IMR-90 (cell line): ENCODE measurements around the gene MRPL34. TPM values are rescaled to one million over a fixed set of nuclear protein-coding genes. Genes with fewer than 3 reads are reported as not detected.

Source experiments
- ATAC-seq: fragments of 200-7000 bp; cut with Tn5 transposase; 2 replicates; pipeline ENCODE4 v1.9.1; 2020; ENCODE audit warnings: low read depth, mild to moderate bottlenecking, moderate library complexity
- BruUV-seq: library from RNA; stranded (reverse); fragments of 400-500 nt; replicated peaks from 2 replicates; lab custom pipeline; 2021; lab: Mats Ljungman, UMichigan
- CTCF ChIA-PET: fragments of 300-600 bp; formaldehyde crosslinking; extraction: SDS; loops from one replicate; lab custom pipeline; 2021; ENCODE audit warnings: antibody characterized with exemption; lab: Yijun Ruan, JAX
- POLR2A ChIA-PET: fragments of 300-600 bp; sonication (Branson Sonifier 250); formaldehyde crosslinking; loops from one replicate; lab custom pipeline; 2022; ENCODE audit warnings: antibody characterized with exemption; ENCODE audit not compliant: unreplicated experiment; lab: Charles Lee
- DNase-seq: peaks from one replicate; pipeline ENCODE4 v3.0.0; 2013
- H2AFZ ChIP-seq: replicated peaks from 2 replicates; pipeline ENCODE3; 2013; ENCODE audit warnings: low read length, mild to moderate bottlenecking; ENCODE audit not compliant: poor library complexity
- H2AK5ac ChIP-seq: 2 replicates; pipeline ENCODE4 v1.6.1; 2013; ENCODE audit warnings: low read depth, low read length, inconsistent platforms
- H2AK9ac ChIP-seq: replicated peaks from 2 replicates; pipeline ENCODE3; 2013; ENCODE audit warnings: mild to moderate bottlenecking, low read depth, low read length, moderate library complexity; ENCODE audit not compliant: poor library complexity
- H2BK120ac ChIP-seq: 2 replicates; pipeline ENCODE4 v1.6.1; 2013; ENCODE audit warnings: low read depth, low read length, inconsistent platforms
- H2BK15ac ChIP-seq: 3 replicates; pipeline ENCODE4 v1.6.1; 2013; ENCODE audit warnings: low read depth, low read length, inconsistent platforms
- H2BK20ac ChIP-seq: 2 replicates; pipeline ENCODE4 v1.6.1; 2013; ENCODE audit warnings: low read depth, mild to moderate bottlenecking, inconsistent platforms, low read length, moderate library complexity
- H2BK5ac ChIP-seq: 2 replicates; pipeline ENCODE4 v1.6.1; 2013; ENCODE audit warnings: mild to moderate bottlenecking, low read depth, low read length, inconsistent platforms; ENCODE audit not compliant: poor library complexity, severe bottlenecking
- H3K14ac ChIP-seq: replicated peaks from 2 replicates; pipeline ENCODE4 v1.6.1; 2013; ENCODE audit warnings: low read depth, low read length, inconsistent platforms
- H3K18ac ChIP-seq: 2 replicates; pipeline ENCODE4 v1.6.1; 2013; ENCODE audit warnings: low read depth, low read length, control low read depth
- H3K23ac ChIP-seq: 2 replicates; pipeline ENCODE4 v1.6.1; 2013; ENCODE audit warnings: low read depth, low read length, inconsistent platforms
- H3K27ac ChIP-seq: 2 replicates; pipeline ENCODE4 v1.5.1; 2013; ENCODE audit warnings: mild to moderate bottlenecking, control low read depth, low read length; ENCODE audit not compliant: insufficient read depth
- H3K27me3 ChIP-seq: 2 replicates; pipeline ENCODE4 v1.6.1; 2013; ENCODE audit warnings: low read length; ENCODE audit not compliant: control insufficient read depth, insufficient read depth
- H3K36me3 ChIP-seq: 2 replicates; pipeline ENCODE4 v1.6.1; 2013; ENCODE audit warnings: low read length, mixed read lengths; ENCODE audit not compliant: control insufficient read depth, insufficient read depth
- H3K4ac ChIP-seq: 2 replicates; pipeline ENCODE4 v1.6.1; 2013; ENCODE audit warnings: low read depth, low read length, inconsistent platforms
- H3K4me1 ChIP-seq: 2 replicates; pipeline ENCODE4 v1.6.1; 2013; ENCODE audit warnings: low read length, mixed read lengths; ENCODE audit not compliant: control insufficient read depth, insufficient read depth
- H3K4me2 ChIP-seq: 2 replicates; pipeline ENCODE4 v1.6.1; 2013; ENCODE audit warnings: low read depth, mild to moderate bottlenecking, control low read depth, low read length, moderate library complexity
- H3K4me3 ChIP-seq: 2 replicates; pipeline ENCODE4 v1.5.1; 2013; ENCODE audit warnings: low read depth, mild to moderate bottlenecking, control low read depth, low read length, moderate library complexity; ENCODE audit not compliant: insufficient read depth
- H3K56ac ChIP-seq: 2 replicates; pipeline ENCODE4 v1.6.1; 2013; ENCODE audit warnings: low read length, inconsistent platforms; ENCODE audit not compliant: insufficient read depth; ENCODE audit errors: extremely low read depth
- H3K79me1 ChIP-seq, 2 experiments: 2 replicates each; pipeline ENCODE4 v1.6.1; 2013; ENCODE audit warnings: low read length in 2 of 2, inconsistent platforms in 1 of 2, low read depth in 1 of 2
- H3K9ac ChIP-seq: 2 replicates; pipeline ENCODE4 v1.6.1; 2013; ENCODE audit warnings: low read depth, low read length, control low read depth
- H3K9me1 ChIP-seq: 2 replicates; pipeline ENCODE4 v1.6.1; 2013; ENCODE audit warnings: low read length, inconsistent platforms; ENCODE audit not compliant: insufficient read depth
- H3K9me3 ChIP-seq: 2 replicates; pipeline ENCODE4 v1.6.1; 2013; ENCODE audit warnings: low read length; ENCODE audit not compliant: control insufficient read depth, insufficient read depth
- H4K20me1 ChIP-seq: 2 replicates; pipeline ENCODE4 v1.6.1; 2013; ENCODE audit warnings: low read length, inconsistent platforms; ENCODE audit not compliant: insufficient read depth
- H4K5ac ChIP-seq: 2 replicates; pipeline ENCODE4 v1.6.1; 2013; ENCODE audit warnings: mild to moderate bottlenecking, low read depth, low read length, control low read depth
- H4K8ac ChIP-seq, 2 experiments: 2 replicates each; pipeline ENCODE4 v1.6.1; 2013; ENCODE audit warnings: low read depth in 2 of 2, low read length in 2 of 2, control low read depth in 1 of 2, inconsistent platforms in 1 of 2
- H4K91ac ChIP-seq: 2 replicates; pipeline ENCODE4 v1.6.1; 2013; ENCODE audit warnings: low read depth, low read length, inconsistent platforms; ENCODE audit not compliant: insufficient read depth
- BHLHE40 ChIP-seq: fragments of 150-350 bp; IDR thresholded peaks from 2 replicates; pipeline ENCODE4 v1.6.1; 2016; ENCODE audit warnings: mild to moderate bottlenecking, low read depth, low read length
- WGBS, 2 experiments: methylation state at CpG; one replicate each; pipeline versions ENCODE4 v1.1.5 to v1.1.7; 2013; ENCODE audit warnings: missing lambda C conversion rate in 2 of 2; ENCODE audit not compliant: insufficient read length in 1 of 2; ENCODE audit errors: extremely low coverage in 2 of 2; 5-methylcytosine and 5-hydroxymethylcytosine counted together
- dilution Hi-C: fragments of 300-500 bp; cut with HindIII; formaldehyde crosslinking; loops from one replicate; pipeline ENCODE4 v1.14.3; 2018; ENCODE audit warnings: low sequenced_read_pairs; ENCODE audit not compliant: unreplicated experiment
- in situ Hi-C: fragments of 300-500 bp; cut with MboI; formaldehyde crosslinking; loops from 3 replicates; pipeline ENCODE4 v1.14.3; 2019; ENCODE audit warnings: low sequenced_read_pairs, inconsistent platforms, mixed read lengths
- intact Hi-C: fragments of 100-400 bp; cut with micrococcal nuclease; formaldehyde crosslinking; loops from 2 replicates; pipeline ENCODE4 v1.10.0; 2022
- polyA plus RNA-seq, 3 experiments: library from polyadenylated mRNA; depleted of rRNA; stranded (reverse); fragments of >200 nt; gene quantifications; 2 replicates each; pipeline ENCODE4 v1.2.3, GENCODE V29; 2012; ENCODE audit warnings: low replicate concordance in 1 of 3
- total RNA-seq: library from RNA; depleted of rRNA; stranded (reverse); fragments of >200 nt; gene quantifications from 2 replicates; pipeline ENCODE4 v1.2.3, GENCODE V29; 2012

Gene MRPL34
- total and polyA plus RNA-seq, 2 of the 4 experiments (the other 2 are of a cell fraction), result 7.3 to 37.0 TPM

DNA sequence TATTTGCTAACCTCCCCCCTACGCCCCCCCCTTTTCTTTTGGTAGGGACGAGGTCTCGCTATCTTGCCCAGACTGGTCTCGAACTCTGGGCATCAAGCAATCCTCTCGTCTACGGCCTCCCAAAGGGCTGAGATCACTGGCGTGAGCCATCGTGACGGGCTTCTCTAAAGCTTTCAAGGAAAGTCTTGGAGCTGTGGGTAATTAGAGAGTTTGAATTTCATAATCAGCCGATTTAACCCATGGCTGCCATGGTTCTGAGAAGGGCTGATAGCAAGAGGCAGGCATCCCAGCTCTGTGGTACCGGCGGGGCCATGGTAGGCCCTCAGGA is 1.8 kb upstream of the MRPL34 start:
- Histone ChIP-seq H3K23ac (no peak overlapping the region), H4K91ac (peak overlapping the region; percentile 66; the same call in 1 of the 2 replicates), H4K8ac (peak overlapping the region; percentile 96), H3K4ac (0 out of 2 replicates have a peak overlapping the region, but pooled peaks have one; percentile 10), H2AK5ac (peak overlapping the region; percentile 90), H3K18ac (no peak overlapping the region), H2AFZ (peak overlapping the region; percentile 90), H3K9me3 (no peaks in the 10 kb centered on the region), H2AK9ac (peak overlapping the region; percentile 90), H3K4me1 (peaks cover 8% of the 10 kb centered on the region), H4K20me1 (no peaks in the 10 kb centered on the region), H3K14ac (no peak overlapping the region), H3K4me2 (no peak overlapping the region), H2BK15ac (0 out of 3 replicates have a peak overlapping the region, but pooled peaks have one; percentile 71), H3K36me3 (peaks cover 3% of the 10 kb centered on the region), H3K27me3 (no peaks in the 10 kb centered on the region), H3K9me1 (peaks cover 19% of the 10 kb centered on the region), H2BK20ac (no peak overlapping the region), H3K56ac (no peak overlapping the region), H4K5ac (peak overlapping the region; percentile 76), H3K4me3 (no peak overlapping the region), H3K79me1 (peaks cover 21 to 48% of the 10 kb centered on the region in 2 experiments), H3K9ac (no peak overlapping the region), H2BK5ac (no peak overlapping the region), H3K27ac (peak overlapping the region; percentile 23; the same call in 1 of the 2 replicates), H2BK120ac (no peak overlapping the region)
- TF ChIP-seq BHLHE40, result no peak
- no TSS peak for BruUV-seq
- no peak for ATAC-seq
- POLR2A ChIA-PET, result no interaction called here
- in situ Hi-C loops (no loop called here), intact Hi-C loops (loop anchor here (1.0 kb wide), 1 partner anchor 12 kb away; no protein-coding TSS in a partner anchor), dilution Hi-C loops (no loop called here)
- DNase-seq, result no peak
- CTCF ChIA-PET, result no interaction called here
- WGBS, 2 experiments, result 91% methylated on average over 4 of the region's 12 CpGs; no CpG with 5 or more reads in 1 of the 2 experiments
